ENCODE data around the gene ITGA1. TPM values are rescaled to one million over a fixed set of nuclear protein-coding genes. Genes with fewer than 3 reads are reported as not detected.

ITGA1 gene
- total and polyA plus RNA-seq, 2 of the 8 experiments (the other 6 are each of a cell fraction or from before 2014, with no cell fraction given), result 2.3 to 9.0 TPM

- TF ChIP-seq RBBP5 (IDR thresholded peaks at IDR 0.05; ENCODE audit: borderline replicate concordance, low read depth, low read length) (no peak), RFX5 (IDR thresholded peaks at IDR 0.05; ENCODE audit: borderline replicate concordance, low read depth, low read length) (no peak), EGR1 (IDR thresholded peaks at IDR 0.05; ENCODE audit: borderline replicate concordance, low read depth, low read length) (no peak), CBX5 (IDR thresholded peaks at IDR 0.05; ENCODE audit: low read depth, low read length) (no peak), CBX8 (IDR thresholded peaks at IDR 0.05; ENCODE audit: borderline replicate concordance, low read depth, low read length) (no peak), RNF2 (IDR thresholded peaks at IDR 0.05; ENCODE audit: borderline replicate concordance, low read depth, low read length, missing control alignments, poor library complexity, severe bottlenecking) (no peak), KDM4A (IDR thresholded peaks at IDR 0.05; ENCODE audit: low read depth, low read length, severe bottlenecking) (no peak), FOSL1 (IDR thresholded peaks at IDR 0.05; ENCODE audit: insufficient read depth, low read depth, low read length) (no peak), POU5F1 (IDR thresholded peaks at IDR 0.05; ENCODE audit: low read depth, low read length) (no peak), MAX (IDR thresholded peaks at IDR 0.05) (no peak), BCL11A (IDR thresholded peaks at IDR 0.05; ENCODE audit: low read depth in 2 of 2, low read length in 2 of 2) (no peak)
- TF ChIP-seq, protein P1, sequence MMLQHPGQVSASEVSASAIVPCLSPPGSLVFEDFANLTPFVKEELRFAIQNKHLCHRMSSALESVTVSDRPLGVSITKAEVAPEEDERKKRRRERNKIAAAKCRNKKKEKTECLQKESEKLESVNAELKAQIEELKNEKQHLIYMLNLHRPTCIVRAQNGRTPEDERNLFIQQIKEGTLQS (IDR thresholded peaks at IDR 0.05; ENCODE audit: insufficient read depth, low read depth, low read length), result no peak
- no peak overlapping the region; the same call in 1 of the 2 replicates for H2BK5ac ChIP-seq (ENCODE audit: low read depth, low read length)
- no peak overlapping the region for H3K23ac ChIP-seq (ENCODE audit: insufficient read length)
- H3K9me3 ChIP-seq (ENCODE audit: insufficient read depth in 2 of 2, low read depth in 1 of 2, low read length in 1 of 2), result no peaks in the 10 kb centered on the region
- H2BK120ac ChIP-seq (replicated peaks; ENCODE audit: low read depth, low read length), result no peak overlapping the region
- H4K91ac ChIP-seq (replicated peaks; ENCODE audit: insufficient read length, low read length), result no peak overlapping the region
- H2BK15ac ChIP-seq (ENCODE audit: low read length), result no peak overlapping the region
- H4K5ac ChIP-seq (ENCODE audit: insufficient read length, low read depth, low read length), result no peak overlapping the region
- no peak overlapping the region for H3K56ac ChIP-seq (replicated peaks; ENCODE audit: insufficient read length, low read depth, low read length)
- no peak for DNase-seq (ENCODE audit: low read depth in 1 of 2, low spot score in 2 of 2)
- no peak overlapping the region for H3K4me2 ChIP-seq (ENCODE audit: insufficient read depth in 1 of 2, low read depth in 2 of 2, low read length in 2 of 2)
- no peak overlapping the region for H2BK20ac ChIP-seq (ENCODE audit: low read length)
- H2AK5ac ChIP-seq (ENCODE audit: low read depth, low read length), result no peak overlapping the region
- H3K27me3 ChIP-seq (replicated peaks in 1 of 4; ENCODE audit: control insufficient read depth in 3 of 4, extremely low read depth in 1 of 4, insufficient read depth in 3 of 4, low read length in 3 of 4), result no peaks in the 10 kb centered on the region
- H3K9ac ChIP-seq (replicated peaks in 1 of 4; ENCODE audit: extremely low read depth in 1 of 4, low read depth in 3 of 4, low read length in 3 of 4), result no peak overlapping the region
- H3K18ac ChIP-seq (ENCODE audit: extremely low read depth, low read length), result no peak overlapping the region
- H3K4ac ChIP-seq (replicated peaks; ENCODE audit: insufficient read length, low read depth, low read length), result no peak overlapping the region
- no peak overlapping the region for H3K27ac ChIP-seq (ENCODE audit: low read depth, low read length)
- no peaks in the 10 kb centered on the region for H3K36me3 ChIP-seq (ENCODE audit: control insufficient read depth in 2 of 4, insufficient read depth in 4 of 4, low read length in 3 of 4)
- no peaks in the 10 kb centered on the region for H4K20me1 ChIP-seq (replicated peaks in 1 of 2; ENCODE audit: control insufficient read depth in 1 of 2, insufficient read depth in 2 of 2, low read length in 2 of 2)
- H3K23me2 ChIP-seq (ENCODE audit: low read depth, low read length), result no peaks in the 10 kb centered on the region
- H2BK12ac ChIP-seq (ENCODE audit: low read depth, low read length), result no peak overlapping the region
- H4K8ac ChIP-seq (ENCODE audit: extremely low read depth, insufficient read depth, low read length), result no peak overlapping the region
- H3K4me3 ChIP-seq (ENCODE audit: extremely low read depth in 1 of 4, insufficient read depth in 2 of 4, low read depth in 3 of 4, low read length in 4 of 4), result no peak overlapping the region
- no peak for FAIRE-seq
- H3K4me1 ChIP-seq (replicated peaks in 1 of 4; ENCODE audit: control insufficient read depth in 3 of 4, insufficient read depth in 4 of 4, low read length in 3 of 4), result no peaks in the 10 kb centered on the region
- ChIA-PET CTCF (ENCODE audit: partially characterized antibody) (interaction anchor here (1.6 kb wide), 1 partner anchor 56 kb away, joined by 3 read pairs; no protein-coding TSS in a partner anchor), POLR2A (ENCODE audit: partially characterized antibody) (no interaction called here)
- no peak overlapping the region for H2AFZ ChIP-seq (ENCODE audit: low read length)
- no peaks in the 10 kb centered on the region for H3K79me2 ChIP-seq (ENCODE audit: control insufficient read depth in 1 of 2, insufficient read depth in 2 of 2, low read length in 2 of 2)
- no peaks in the 10 kb centered on the region for H3K79me1 ChIP-seq (ENCODE audit: low read depth, low read length)
- no peak overlapping the region for H3K14ac ChIP-seq (ENCODE audit: insufficient read length)
Observed at GRCh38 chr5:52880541-52880940, 92.8 kb downstream of the ITGA1 start.
